ENCODE results near the gene PHF11. TPM values are rescaled to one million over a fixed set of nuclear protein-coding genes. Genes with fewer than 3 reads are reported as not detected.

PHF11 gene
- total and polyA plus RNA-seq, 2 of the 13 experiments (the other 11 are each of a cell fraction or from before 2014, with no cell fraction given): 15.8 to 22.0 TPM

GRCh38 chr13:49528161-49528560 is 32.4 kb downstream of the PHF11 start (continued):
- TF ChIP-seq JDP2 (CRISPR knock-in tag; IDR thresholded peaks at IDR 0.05; ENCODE audit: borderline replicate concordance) (no peak), ZMYM2 (CRISPR knock-in tag; IDR thresholded peaks at IDR 0.05) (no peak), PATZ1 (CRISPR knock-in tag; IDR thresholded peaks at IDR 0.05) (no peak)

- TF ChIP-seq NCOA5 (CRISPR knock-in tag; IDR thresholded peaks at IDR 0.05) (no peak), NR3C1 (CRISPR knock-in tag; IDR thresholded peaks at IDR 0.05) (no peak), FOXA1 (IDR thresholded peaks at IDR 0.05) (no peak), FOXA1 (CRISPR knock-in tag; IDR thresholded peaks at IDR 0.05) (no peak), MLXIP (CRISPR knock-in tag; IDR thresholded peaks at IDR 0.05; ENCODE audit: borderline replicate concordance) (no peak), KAT8 (CRISPR knock-in tag; IDR thresholded peaks at IDR 0.05) (no peak), ZNF333 (CRISPR knock-in tag; IDR thresholded peaks at IDR 0.05; ENCODE audit: borderline replicate concordance) (no peak), ZNF577 (CRISPR knock-in tag; IDR thresholded peaks at IDR 0.05; ENCODE audit: borderline replicate concordance, low read depth) (no peak), ARNT2 (CRISPR knock-in tag; IDR thresholded peaks at IDR 0.05; ENCODE audit: low read depth) (no peak), SP4 (CRISPR knock-in tag; IDR thresholded peaks at IDR 0.05) (no peak), ZNF672 (CRISPR knock-in tag; IDR thresholded peaks at IDR 0.05) (no peak), NFKBIZ (CRISPR knock-in tag; IDR thresholded peaks at IDR 0.05) (no peak)
- H3K4me2 ChIP-seq (ENCODE audit: low read depth, low read length): no peak overlapping the region
- H3K9me3 ChIP-seq (ENCODE audit: low read length): no peaks in the 10 kb centered on the region
- no peak overlapping the region for H2AFZ ChIP-seq (ENCODE audit: low read length)
- BruUV-seq (replicated peaks): no TSS peak
- H3K27ac ChIP-seq (ENCODE audit: extremely low read length, insufficient read depth, low read length): no peak overlapping the region
- H3K4me3 ChIP-seq (replicated peaks in 1 of 3; ENCODE audit: insufficient read depth in 1 of 3, low read depth in 2 of 3, low read length in 3 of 3): no peak overlapping the region
- POLR2A ChIA-PET: interaction anchor here (0.6 kb wide), 1 partner anchor 64 kb away, joined by 3 read pairs; no protein-coding TSS in a partner anchor
- no peaks in the 10 kb centered on the region for H3K27me3 ChIP-seq (ENCODE audit: control insufficient read depth in 1 of 2, insufficient read depth in 2 of 2, low read length in 2 of 2)
- peaks cover 0 to 19% of the 10 kb centered on the region in 2 experiments; a peak in 4 of 5 replicates for H3K36me3 ChIP-seq (replicated peaks in 1 of 2; ENCODE audit: control insufficient read depth in 1 of 2, insufficient read depth in 2 of 2, low read length in 2 of 2)
- FAIRE-seq: no peak
- no peak for ATAC-seq
- no peak for DNase-seq (ENCODE audit: low spot score)
- no peaks in the 10 kb centered on the region for H3K79me2 ChIP-seq (ENCODE audit: insufficient read depth, low read length)
- CTCF ChIA-PET (ENCODE audit: low intra/inter-chr PET ratio, low total read pairs): no interaction called here
- no peaks in the 10 kb centered on the region for H4K20me1 ChIP-seq (ENCODE audit: insufficient read depth, low read length)
- in situ Hi-C loops (cut with HindIII; ENCODE audit: extremely low pct_ligation_motif_present, low pct_unique_long_range_greater_than_20kb) (no loop called here), intact Hi-C loops (cut with micrococcal nuclease; ENCODE audit: unreplicated experiment) (no loop called here)
- H3K4me1 ChIP-seq (ENCODE audit: insufficient read depth, low read length): no peaks in the 10 kb centered on the region
- no peak overlapping the region for H3K9ac ChIP-seq (ENCODE audit: insufficient read depth, low read depth, low read length)
- 93% methylated on average over 7 of the region's 7 CpGs for WGBS (ENCODE audit: low lambda C conversion rate)
Observed at GRCh38 chr13:49530457-49530856, 34.7 kb downstream of the PHF11 start.

Measured in HepG2 (cell line).